ENCODE results near the gene KCNJ12. TPM values are rescaled to one million over a fixed set of nuclear protein-coding genes. Genes with fewer than 3 reads are reported as not detected.
"Not testable (repeated sequence)": the region's sequence is repeated elsewhere in the genome, so short reads cannot be mapped to it uniquely, and the experiment has no call there.

The KCNJ12 gene
- total RNA-seq, 3 donors from 2014 or later: 0.05 TPM; not detected in 2

- ATAC-seq; H3K9me3 Mint-ChIP-seq; H3K4me3 Mint-ChIP-seq; DNase-seq; H3K27me3 Mint-ChIP-seq (ENCODE audit: low read depth); H3K36me3 Mint-ChIP-seq (ENCODE audit: insufficient read depth); H3K4me1 Mint-ChIP-seq (ENCODE audit: low read depth): not testable (repeated sequence)
Measured at GRCh38 chr17:21409971-21410370, 33.8 kb downstream of the KCNJ12 start.

- not testable (repeated sequence) for H3K9me3 Mint-ChIP-seq; H3K36me3 Mint-ChIP-seq (ENCODE audit: insufficient read depth); H3K4me3 Mint-ChIP-seq; DNase-seq; ATAC-seq; H3K27me3 Mint-ChIP-seq (ENCODE audit: low read depth); H3K4me1 Mint-ChIP-seq (ENCODE audit: low read depth)
Measured at GRCh38 chr17:21410371-21410770, 34.2 kb downstream of the KCNJ12 start.

- H3K9me3 Mint-ChIP-seq; H3K4me3 Mint-ChIP-seq; H3K36me3 Mint-ChIP-seq (ENCODE audit: insufficient read depth); ATAC-seq; H3K27me3 Mint-ChIP-seq (ENCODE audit: low read depth); H3K4me1 Mint-ChIP-seq (ENCODE audit: low read depth); DNase-seq: not testable (repeated sequence)
Measured at GRCh38 chr17:21410906-21411678, 34.9 kb downstream of the KCNJ12 start.

GRCh38 chr17:21411679-21412205 is 35.6 kb downstream of the KCNJ12 start:
- H3K36me3 Mint-ChIP-seq (ENCODE audit: insufficient read depth); H3K4me1 Mint-ChIP-seq (ENCODE audit: low read depth); ATAC-seq; H3K27me3 Mint-ChIP-seq (ENCODE audit: low read depth); H3K9me3 Mint-ChIP-seq; DNase-seq; H3K4me3 Mint-ChIP-seq: not testable (repeated sequence)

GRCh38 chr17:21412207-21412681 is 36.1 kb downstream of the KCNJ12 start:
- H3K9me3 Mint-ChIP-seq; H3K36me3 Mint-ChIP-seq (ENCODE audit: insufficient read depth); DNase-seq; H3K27me3 Mint-ChIP-seq (ENCODE audit: low read depth); H3K4me1 Mint-ChIP-seq (ENCODE audit: low read depth); ATAC-seq; H3K4me3 Mint-ChIP-seq: not testable (repeated sequence)

GRCh38 chr17:21413570-21414279 is 37.6 kb downstream of the KCNJ12 start:
- H3K4me1 Mint-ChIP-seq (ENCODE audit: low read depth); ATAC-seq; DNase-seq; H3K36me3 Mint-ChIP-seq (ENCODE audit: insufficient read depth); H3K9me3 Mint-ChIP-seq; H3K4me3 Mint-ChIP-seq; H3K27me3 Mint-ChIP-seq (ENCODE audit: low read depth): not testable (repeated sequence)

GRCh38 chr17:21414616-21415015 is 38.5 kb downstream of the KCNJ12 start:
- H3K9me3 Mint-ChIP-seq; H3K4me1 Mint-ChIP-seq (ENCODE audit: low read depth); H3K36me3 Mint-ChIP-seq (ENCODE audit: insufficient read depth); ATAC-seq; H3K4me3 Mint-ChIP-seq; H3K27me3 Mint-ChIP-seq (ENCODE audit: low read depth); DNase-seq: not testable (repeated sequence)

DNA sequence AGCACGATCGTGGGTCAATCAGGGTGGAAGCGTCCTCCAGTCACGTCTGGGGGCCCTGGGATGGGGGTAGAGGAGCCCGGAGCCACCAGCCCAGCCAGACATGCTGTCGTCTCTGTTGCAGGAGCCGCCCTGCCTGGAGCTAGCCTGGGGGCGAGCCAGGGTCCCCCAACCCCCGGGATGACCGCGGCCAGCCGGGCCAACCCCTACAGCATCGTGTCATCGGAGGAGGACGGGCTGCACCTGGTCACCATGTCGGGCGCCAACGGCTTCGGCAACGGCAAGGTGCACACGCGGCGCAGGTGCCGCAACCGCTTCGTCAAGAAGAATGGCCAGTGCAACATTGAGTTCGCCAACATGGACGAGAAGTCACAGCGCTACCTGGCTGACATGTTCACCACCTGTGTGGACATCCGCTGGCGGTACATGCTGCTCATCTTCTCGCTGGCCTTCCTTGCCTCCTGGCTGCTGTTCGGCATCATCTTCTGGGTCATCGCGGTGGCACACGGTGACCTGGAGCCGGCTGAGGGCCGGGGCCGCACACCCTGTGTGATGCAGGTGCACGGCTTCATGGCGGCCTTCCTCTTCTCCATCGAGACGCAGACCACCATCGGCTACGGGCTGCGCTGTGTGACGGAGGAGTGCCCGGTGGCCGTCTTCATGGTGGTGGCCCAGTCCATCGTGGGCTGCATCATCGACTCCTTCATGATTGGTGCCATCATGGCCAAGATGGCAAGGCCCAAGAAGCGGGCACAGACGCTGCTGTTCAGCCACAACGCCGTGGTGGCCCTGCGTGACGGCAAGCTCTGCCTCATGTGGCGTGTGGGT is 39.2 kb downstream of the KCNJ12 start:
- not testable (repeated sequence) for H3K9me3 Mint-ChIP-seq, ATAC-seq, H3K4me3 Mint-ChIP-seq

DNA sequence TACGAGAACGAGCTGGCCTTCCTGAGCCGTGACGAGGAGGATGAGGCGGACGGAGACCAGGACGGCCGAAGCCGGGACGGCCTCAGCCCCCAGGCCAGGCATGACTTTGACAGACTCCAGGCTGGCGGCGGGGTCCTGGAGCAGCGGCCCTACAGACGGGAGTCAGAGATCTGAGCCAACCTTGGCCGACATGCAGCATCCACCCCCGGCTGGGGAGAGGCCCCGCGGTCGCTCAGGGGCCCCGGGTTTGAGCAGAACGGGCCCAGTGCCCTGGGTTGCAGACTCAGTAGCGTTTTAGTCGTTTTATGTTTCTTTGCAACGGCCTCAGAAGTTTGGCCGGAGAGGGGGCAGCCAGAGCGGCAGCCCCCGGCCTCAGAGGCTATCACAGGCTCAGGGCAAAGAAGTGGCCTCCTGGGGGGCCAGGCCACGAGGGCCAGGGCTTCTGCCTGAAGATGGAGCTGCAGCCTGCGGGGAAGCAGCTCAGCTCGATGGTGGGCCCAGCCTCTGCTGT is 40.4 kb downstream of the KCNJ12 start:
- H3K9me3 Mint-ChIP-seq; DNase-seq; ATAC-seq; H3K36me3 Mint-ChIP-seq (ENCODE audit: insufficient read depth); H3K4me3 Mint-ChIP-seq; H3K27me3 Mint-ChIP-seq (ENCODE audit: low read depth): not testable (repeated sequence)
- H3K4me1 Mint-ChIP-seq (ENCODE audit: low read depth): peaks cover 14% of the 10 kb centered on the region

More for the DNA sequence above, 39.2 kb downstream of the KCNJ12 start:
- H3K4me1 Mint-ChIP-seq (ENCODE audit: low read depth): peaks cover 14% of the 10 kb centered on the region
- not testable (repeated sequence) for H3K27me3 Mint-ChIP-seq (ENCODE audit: low read depth); H3K36me3 Mint-ChIP-seq (ENCODE audit: insufficient read depth); DNase-seq

- not testable (repeated sequence) for DNase-seq; H3K27me3 Mint-ChIP-seq (ENCODE audit: low read depth); H3K36me3 Mint-ChIP-seq (ENCODE audit: insufficient read depth); ATAC-seq; H3K9me3 Mint-ChIP-seq; H3K4me3 Mint-ChIP-seq
- peaks cover 14% of the 10 kb centered on the region for H3K4me1 Mint-ChIP-seq (ENCODE audit: low read depth)
Measured at GRCh38 chr17:21417349-21417748, 41.2 kb downstream of the KCNJ12 start.

- H3K9me3 Mint-ChIP-seq: no peaks in the 10 kb centered on the region
- no peak overlapping the region for H3K4me3 Mint-ChIP-seq
- H3K4me1 Mint-ChIP-seq (ENCODE audit: low read depth): peaks cover 14% of the 10 kb centered on the region
- H3K36me3 Mint-ChIP-seq (ENCODE audit: insufficient read depth): no peaks in the 10 kb centered on the region
- no peaks in the 10 kb centered on the region for H3K27me3 Mint-ChIP-seq (ENCODE audit: low read depth)
- ATAC-seq (no peak), DNase-seq (no peak)
Measured at GRCh38 chr17:21417921-21418320, 41.8 kb downstream of the KCNJ12 start.

DNA sequence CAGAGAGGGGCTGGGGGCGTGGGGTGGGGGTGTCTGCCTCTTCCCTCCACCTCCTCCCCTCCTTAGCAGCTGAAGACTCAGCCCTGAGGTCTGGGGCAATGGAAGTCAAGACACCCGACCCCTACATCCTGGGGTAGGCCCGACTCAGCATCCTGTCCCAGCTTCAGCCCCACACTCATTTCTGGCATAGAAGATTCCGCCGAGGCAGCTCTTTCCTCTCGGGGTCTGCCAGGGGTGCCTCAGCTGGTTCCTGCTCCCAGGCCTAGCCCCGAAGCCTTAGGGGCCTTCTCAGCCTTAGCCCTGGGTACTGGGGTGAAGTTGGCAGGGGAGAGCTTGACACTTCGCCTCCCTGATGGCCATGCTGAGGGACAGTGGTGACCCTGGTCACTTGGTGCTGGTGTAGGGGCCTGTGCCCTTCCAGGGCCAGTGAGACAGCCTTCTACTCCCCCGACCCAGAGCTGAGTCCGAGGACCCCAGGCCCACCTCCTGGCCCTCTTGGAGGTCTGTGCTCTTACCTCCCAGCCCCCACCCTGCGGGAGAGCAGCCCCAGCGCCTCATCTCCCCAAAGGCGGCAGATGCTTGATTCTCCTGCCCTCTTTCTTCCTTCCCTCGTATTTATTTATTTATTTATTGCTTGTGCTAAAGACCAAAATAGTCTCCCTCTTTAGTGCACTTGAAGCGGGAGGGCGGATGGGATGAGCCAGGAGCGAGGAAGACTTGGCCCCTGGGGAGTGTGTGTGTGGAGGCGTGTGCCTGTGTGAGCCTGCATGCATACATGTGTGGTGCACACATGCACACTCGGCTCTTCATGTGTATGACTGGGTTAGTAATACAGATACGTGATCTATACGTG is 42.5 kb downstream of the KCNJ12 start:
- Mint-ChIP-seq H3K27me3 (ENCODE audit: low read depth) (no peaks in the 10 kb centered on the region), H3K4me3 (peak overlapping the region; percentile 69), H3K4me1 (ENCODE audit: low read depth) (peaks cover 14% of the 10 kb centered on the region), H3K36me3 (ENCODE audit: insufficient read depth) (no peaks in the 10 kb centered on the region), H3K9me3 (no peaks in the 10 kb centered on the region)
- ATAC-seq: peak; percentile 18 to 20
- no peak for DNase-seq
